Astrocyte (in vitro differentiated cells and primary cell): Measurements from ENCODE around the gene LRRC36. TPM values are rescaled to one million over a fixed set of nuclear protein-coding genes. Genes with fewer than 3 reads are reported as not detected.

ENCODE experiments used
- DNase-seq: peaks from one replicate; pipeline ENCODE4 v3.0.0-alpha.2; 2010; ENCODE audit warnings: low read depth
- FAIRE-seq: peaks from 2 replicates; lab custom pipeline; 2011; peaks lifted over from hg19 to GRCh38; lab: Jason Lieb, UNC
- H2AFZ ChIP-seq: 2 replicates; pipeline ENCODE4 v1.6.0; 2012; ENCODE audit warnings: low read depth, low read length, inconsistent platforms
- H3K27ac ChIP-seq: 2 replicates; pipeline ENCODE4 v1.5.1; 2011; ENCODE audit warnings: low read depth, low read length, inconsistent platforms
- H3K27me3 ChIP-seq: 2 replicates; pipeline ENCODE4 v1.6.0; 2011; ENCODE audit warnings: low read length, inconsistent platforms; ENCODE audit not compliant: insufficient read depth
- H3K36me3 ChIP-seq: 2 replicates; pipeline ENCODE4 v1.5.1; 2011; ENCODE audit warnings: low read length, inconsistent platforms; ENCODE audit not compliant: insufficient read depth
- H3K4me1 ChIP-seq: 2 replicates; pipeline ENCODE4 v1.5.1; 2011; ENCODE audit warnings: low read length, inconsistent platforms; ENCODE audit not compliant: insufficient read depth
- H3K4me2 ChIP-seq: 2 replicates; pipeline ENCODE4 v1.6.0; 2012; ENCODE audit warnings: low read length, inconsistent platforms
- H3K4me3 ChIP-seq: 2 replicates; pipeline ENCODE4 v1.5.1; 2011; ENCODE audit warnings: low read depth, mild to moderate bottlenecking, low read length, inconsistent platforms; ENCODE audit not compliant: insufficient read depth
- H3K79me2 ChIP-seq: 2 replicates; pipeline ENCODE4 v1.6.0; 2012; ENCODE audit warnings: mild to moderate bottlenecking, low read length, inconsistent platforms; ENCODE audit not compliant: insufficient read depth
- H3K9ac ChIP-seq: 2 replicates; pipeline ENCODE4 v1.6.0; 2012; ENCODE audit warnings: mild to moderate bottlenecking, low read length, inconsistent platforms
- H3K9me3 ChIP-seq: 2 replicates; pipeline ENCODE4 v1.5.1; 2012; ENCODE audit warnings: low read depth, mild to moderate bottlenecking, low read length, inconsistent platforms; ENCODE audit not compliant: insufficient read depth
- H4K20me1 ChIP-seq: 2 replicates; pipeline ENCODE4 v1.6.0; 2012; ENCODE audit warnings: low read length, inconsistent platforms; ENCODE audit not compliant: insufficient read depth
- H3K27ac Mint-ChIP-seq: one replicate; pipeline ENCODE4 v1.8.0; 2021; ENCODE audit warnings: mild to moderate bottlenecking, mixed read lengths; ENCODE audit not compliant: unreplicated experiment
- H3K27me3 Mint-ChIP-seq: one replicate; pipeline ENCODE4 v1.8.0; 2021; ENCODE audit warnings: low read depth, mixed read lengths; ENCODE audit not compliant: unreplicated experiment
- H3K36me3 Mint-ChIP-seq: one replicate; pipeline ENCODE4 v1.8.0; 2021; ENCODE audit warnings: low read depth, mixed read lengths; ENCODE audit not compliant: unreplicated experiment
- H3K4me1 Mint-ChIP-seq: one replicate; pipeline ENCODE4 v1.8.0; 2021; ENCODE audit warnings: low read depth, mixed read lengths; ENCODE audit not compliant: unreplicated experiment
- H3K4me3 Mint-ChIP-seq: one replicate; pipeline ENCODE4 v1.8.0; 2021; ENCODE audit warnings: mild to moderate bottlenecking, moderate library complexity, mixed read lengths; ENCODE audit not compliant: unreplicated experiment
- H3K9me3 Mint-ChIP-seq: one replicate; pipeline ENCODE4 v1.8.0; 2021; ENCODE audit warnings: mild to moderate bottlenecking, mixed read lengths; ENCODE audit not compliant: unreplicated experiment
- EZH2 ChIP-seq: IDR thresholded peaks from 2 replicates; pipeline ENCODE4 v1.6.1; 2012; ENCODE audit warnings: mild to moderate bottlenecking, low read length, inconsistent platforms; ENCODE audit not compliant: insufficient read depth
- total RNA-seq: library from RNA; stranded (reverse); gene quantifications from 2 replicates; pipeline ENCODE4 v1.2.1, GENCODE V29; 2021
- TF ChIP-seq, protein P1 (sequence below): IDR thresholded peaks from 2 replicates; pipeline ENCODE4 v1.5.1; 2011; ENCODE audit warnings: low read depth, mild to moderate bottlenecking, inconsistent platforms, low read length, moderate library complexity; ENCODE audit not compliant: insufficient read depth

LRRC36 gene
- total RNA-seq, 1 donor from 2014 or later = not detected

DNA sequence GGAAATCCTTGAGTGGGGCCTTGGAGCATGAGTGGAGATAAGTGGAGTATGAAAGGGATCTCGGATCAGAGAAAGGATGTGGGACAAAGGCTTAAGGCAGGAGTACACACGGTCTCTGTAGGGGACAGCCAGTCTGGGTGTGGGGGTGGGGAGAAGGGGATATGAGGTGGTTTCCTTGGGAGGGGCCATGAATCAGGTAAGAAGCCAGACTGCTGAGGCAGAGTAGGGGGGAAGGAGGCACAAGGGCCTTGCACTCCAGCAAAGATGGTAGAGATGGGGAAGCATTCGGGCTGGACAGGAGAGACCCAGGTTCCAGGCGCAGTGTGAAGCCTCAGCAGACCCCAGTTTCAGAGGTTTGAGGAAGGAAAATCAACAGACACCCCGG lies 105.9 kb downstream of the LRRC36 start:
- TF ChIP-seq, protein P1, sequence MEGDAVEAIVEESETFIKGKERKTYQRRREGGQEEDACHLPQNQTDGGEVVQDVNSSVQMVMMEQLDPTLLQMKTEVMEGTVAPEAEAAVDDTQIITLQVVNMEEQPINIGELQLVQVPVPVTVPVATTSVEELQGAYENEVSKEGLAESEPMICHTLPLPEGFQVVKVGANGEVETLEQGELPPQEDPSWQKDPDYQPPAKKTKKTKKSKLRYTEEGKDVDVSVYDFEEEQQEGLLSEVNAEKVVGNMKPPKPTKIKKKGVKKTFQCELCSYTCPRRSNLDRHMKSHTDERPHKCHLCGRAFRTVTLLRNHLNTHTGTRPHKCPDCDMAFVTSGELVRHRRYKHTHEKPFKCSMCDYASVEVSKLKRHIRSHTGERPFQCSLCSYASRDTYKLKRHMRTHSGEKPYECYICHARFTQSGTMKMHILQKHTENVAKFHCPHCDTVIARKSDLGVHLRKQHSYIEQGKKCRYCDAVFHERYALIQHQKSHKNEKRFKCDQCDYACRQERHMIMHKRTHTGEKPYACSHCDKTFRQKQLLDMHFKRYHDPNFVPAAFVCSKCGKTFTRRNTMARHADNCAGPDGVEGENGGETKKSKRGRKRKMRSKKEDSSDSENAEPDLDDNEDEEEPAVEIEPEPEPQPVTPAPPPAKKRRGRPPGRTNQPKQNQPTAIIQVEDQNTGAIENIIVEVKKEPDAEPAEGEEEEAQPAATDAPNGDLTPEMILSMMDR = no peak
- no peak for TF ChIP-seq EZH2
- Mint-ChIP-seq H3K4me3 (no peak overlapping the region), H3K4me1 (peaks cover 3% of the 10 kb centered on the region), H3K36me3 (peaks cover 17% of the 10 kb centered on the region), H3K9me3 (peaks cover 2% of the 10 kb centered on the region), H3K27ac (no peak overlapping the region), H3K27me3 (peaks cover 36% of the 10 kb centered on the region)
- DNase-seq (no peak), FAIRE-seq (no peak)
- Histone ChIP-seq H3K27ac (no peak overlapping the region), H3K27me3 (peaks cover 25% of the 10 kb centered on the region), H3K4me2 (no peak overlapping the region), H3K79me2 (no peaks in the 10 kb centered on the region), H3K4me1 (peaks cover 4% of the 10 kb centered on the region), H3K36me3 (no peaks in the 10 kb centered on the region), H2AFZ (no peak overlapping the region), H3K4me3 (no peak overlapping the region), H3K9me3 (no peaks in the 10 kb centered on the region), H4K20me1 (peaks cover 28% of the 10 kb centered on the region), H3K9ac (no peak overlapping the region)

DNA sequence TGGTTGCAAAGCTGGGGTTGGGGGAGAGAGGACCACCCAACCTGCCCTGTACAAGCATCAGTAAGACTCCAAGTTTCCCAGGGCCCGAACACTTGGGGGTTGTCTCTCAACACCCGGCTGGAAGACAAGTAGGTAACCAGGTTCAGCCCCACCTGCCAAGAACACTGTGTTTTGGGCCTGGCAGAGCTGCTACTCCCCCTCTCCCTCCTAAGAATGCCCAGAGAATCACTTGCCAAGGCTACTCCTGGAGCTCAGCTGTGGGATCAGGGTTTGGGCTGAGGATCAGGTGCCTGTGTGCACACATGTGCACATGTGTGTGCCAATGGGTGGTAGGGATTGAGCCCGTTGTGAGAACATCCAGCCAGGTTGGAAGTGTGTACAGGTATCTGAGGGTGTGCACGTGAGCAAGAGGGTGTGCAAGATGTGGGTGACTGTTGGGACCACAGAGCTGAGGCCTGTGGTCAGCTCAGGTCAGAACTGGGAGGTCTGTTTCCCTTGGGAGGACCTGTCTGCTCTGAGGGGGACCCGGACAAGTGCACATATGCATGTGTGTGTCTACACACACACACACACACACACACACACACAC lies 106.6 kb downstream of the LRRC36 start:
- no peak for DNase-seq
- peaks cover 3% of the 10 kb centered on the region for H3K4me1 Mint-ChIP-seq
- H3K27me3 ChIP-seq = peaks cover 25% of the 10 kb centered on the region
- H3K9me3 ChIP-seq = no peaks in the 10 kb centered on the region
- H2AFZ ChIP-seq = no peak overlapping the region
- H3K4me2 ChIP-seq = no peak overlapping the region
- H3K9me3 Mint-ChIP-seq = peaks cover 2% of the 10 kb centered on the region
- no peak overlapping the region for H3K27ac Mint-ChIP-seq
- no peaks in the 10 kb centered on the region for H3K79me2 ChIP-seq
- H3K9ac ChIP-seq = no peak overlapping the region
- H3K4me3 ChIP-seq = no peak overlapping the region
- H3K36me3 ChIP-seq = no peaks in the 10 kb centered on the region
- H3K4me3 Mint-ChIP-seq = no peak overlapping the region
- no peak for FAIRE-seq
- TF ChIP-seq EZH2 = no peak
- TF ChIP-seq, protein P1 = no peak
- peaks cover 28% of the 10 kb centered on the region for H4K20me1 ChIP-seq
- H3K36me3 Mint-ChIP-seq = peaks cover 24% of the 10 kb centered on the region
- H3K27me3 Mint-ChIP-seq = peaks cover 30% of the 10 kb centered on the region
- no peak overlapping the region for H3K27ac ChIP-seq
- peaks cover 4% of the 10 kb centered on the region for H3K4me1 ChIP-seq

Other genes starting within 250 kb of the LRRC36 start
- 16.1 and 17.1 TPM in 2 replicates for gene PHAF1, start 216.9 kb upstream of the LRRC36 start, total RNA-seq
- 7.6 and 9.4 TPM in 2 replicates for gene B3GNT9, start 175.8 kb upstream of the LRRC36 start, total RNA-seq
- 10.1 and 11.0 TPM in 2 replicates for gene TRADD, start 166.9 kb upstream of the LRRC36 start, total RNA-seq
- 5.6 and 6.8 TPM in 2 replicates for gene FBXL8, start 166.9 kb upstream of the LRRC36 start, total RNA-seq
- 4.4 and 4.5 TPM in 2 replicates for gene HSF4, start 162.1 kb upstream of the LRRC36 start, total RNA-seq
- gene NOL3, start 156.3 kb upstream of the LRRC36 start, total RNA-seq = 9.5 and 10.9 TPM in 2 replicates
- 26.1 TPM in 2 replicates for gene MATCAP1, start 142.9 kb upstream of the LRRC36 start, total RNA-seq
- gene EXOC3L1, start 136.7 kb upstream of the LRRC36 start, total RNA-seq = 0.45 and 0.62 TPM in 2 replicates
- gene E2F4, start 134.7 kb upstream of the LRRC36 start, total RNA-seq = 44.7 and 51.2 TPM in 2 replicates
- gene ELMO3, start 127.7 kb upstream of the LRRC36 start, total RNA-seq = 1.2 and 1.4 TPM in 2 replicates
- gene TMEM208, start 99.7 kb upstream of the LRRC36 start, total RNA-seq = 47.5 and 51.6 TPM in 2 replicates
- 38.1 and 40.5 TPM in 2 replicates for gene FHOD1, start 79.3 kb upstream of the LRRC36 start, total RNA-seq
- 2.4 and 2.5 TPM in 2 replicates for gene SLC9A5, start 77.8 kb upstream of the LRRC36 start, total RNA-seq
- 1.8 and 2.4 TPM in 2 replicates for gene PLEKHG4, start 47.3 kb upstream of the LRRC36 start, total RNA-seq
- gene KCTD19, start 74 bp upstream of the LRRC36 start, total RNA-seq = not detected in 2 replicates
- 0.65 and 0.75 TPM in 2 replicates for gene TPPP3, start 66.7 kb downstream of the LRRC36 start, total RNA-seq
- gene ZDHHC1, start 89.7 kb downstream of the LRRC36 start, total RNA-seq = 3.7 and 4.4 TPM in 2 replicates
- gene HSD11B2, start 104.3 kb downstream of the LRRC36 start, total RNA-seq = 0.14 TPM in 1 of 2 replicates, not detected in the other
- 114 TPM in 2 replicates for gene ATP6V0D1, start 154.3 kb downstream of the LRRC36 start, total RNA-seq
- not detected in 2 replicates for gene AGRP, start 156.7 kb downstream of the LRRC36 start, total RNA-seq
- 94.5 and 116 TPM in 2 replicates for gene RIPOR1, start 202.0 kb downstream of the LRRC36 start, total RNA-seq
- 25.5 and 26.8 TPM in 2 replicates for gene CTCF, start 235.7 kb downstream of the LRRC36 start, total RNA-seq